ENCODE measurements around the gene IGFBPL1. TPM values are rescaled to one million over a fixed set of nuclear protein-coding genes. Genes with fewer than 3 reads are reported as not detected.

IGFBPL1 gene
- total RNA-seq, 2 donors from 2014 or later: 0.32 to 14.3 TPM

- Histone ChIP-seq H3K27ac (no peak overlapping the region), H3K4me1 (replicated peaks) (no peaks in the 10 kb centered on the region), H3K27me3 (replicated peaks; ENCODE audit: insufficient read depth) (no peaks in the 10 kb centered on the region), H3K4me3 (no peak overlapping the region), H3K36me3 (no peaks in the 10 kb centered on the region), H3K9me3 (no peaks in the 10 kb centered on the region)
- 86% methylated on average over 7 of the region's 7 CpGs for WGBS
- intact Hi-C loops (cut with DNase I): no loop called here
- DNase-seq (ENCODE audit: low spot score): no peak
- TF ChIP-seq POLR2AphosphoS5 (IDR thresholded peaks at IDR 0.05) (no peak), CTCF (IDR thresholded peaks at IDR 0.05) (no peak), POLR2A (IDR thresholded peaks at IDR 0.05) (no peak)
Measured at GRCh38 chr9:38422555-38423260, 1.5 kb downstream of the IGFBPL1 start.

- Histone ChIP-seq H3K4me3 (no peak overlapping the region), H3K27me3 (replicated peaks; ENCODE audit: insufficient read depth) (no peaks in the 10 kb centered on the region), H3K27ac (no peak overlapping the region), H3K9me3 (no peaks in the 10 kb centered on the region), H3K36me3 (no peaks in the 10 kb centered on the region), H3K4me1 (replicated peaks) (no peaks in the 10 kb centered on the region)
- TF ChIP-seq POLR2A (IDR thresholded peaks at IDR 0.05) (no peak), POLR2AphosphoS5 (IDR thresholded peaks at IDR 0.05) (no peak)
- 56% methylated on average over 9 of the region's 9 CpGs for WGBS
- intact Hi-C loops (cut with DNase I): no loop called here
- no peak for DNase-seq (ENCODE audit: low spot score)
Measured at GRCh38 chr9:38421498-38422211, 2.6 kb downstream of the IGFBPL1 start.

- Histone ChIP-seq H3K27me3 (replicated peaks; ENCODE audit: insufficient read depth) (no peaks in the 10 kb centered on the region), H3K9me3 (no peaks in the 10 kb centered on the region), H3K4me1 (replicated peaks) (no peaks in the 10 kb centered on the region), H3K36me3 (no peaks in the 10 kb centered on the region), H3K27ac (no peak overlapping the region), H3K4me3 (no peak overlapping the region)
- WGBS: 74% methylated on average over 5 of the region's 5 CpGs
- intact Hi-C loops (cut with DNase I): no loop called here
- no peak for TF ChIP-seq POLR2A (IDR thresholded peaks at IDR 0.05)
- no peak for TF ChIP-seq POLR2AphosphoS5 (IDR thresholded peaks at IDR 0.05)
- TF ChIP-seq CTCF (IDR thresholded peaks at IDR 0.05): no peak
- no peak for DNase-seq (ENCODE audit: low spot score)
Measured at GRCh38 chr9:38419181-38419580, 5.1 kb downstream of the IGFBPL1 start.

GRCh38 chr9:38418366-38418765 is 5.9 kb downstream of the IGFBPL1 start:
- Histone ChIP-seq H3K4me1 (replicated peaks) (no peaks in the 10 kb centered on the region), H3K36me3 (no peaks in the 10 kb centered on the region), H3K9me3 (no peaks in the 10 kb centered on the region), H3K27ac (no peak overlapping the region), H3K4me3 (no peak overlapping the region), H3K27me3 (replicated peaks; ENCODE audit: insufficient read depth) (no peaks in the 10 kb centered on the region)
- intact Hi-C loops (cut with DNase I): no loop called here
- WGBS: 64% methylated on average over 1 of the region's 1 CpG
- no peak for DNase-seq (ENCODE audit: low spot score)
- TF ChIP-seq CTCF (IDR thresholded peaks at IDR 0.05) (no peak), POLR2AphosphoS5 (IDR thresholded peaks at IDR 0.05) (no peak), POLR2A (IDR thresholded peaks at IDR 0.05) (no peak)

GRCh38 chr9:38417003-38417945 is 7.0 kb downstream of the IGFBPL1 start:
- Histone ChIP-seq H3K9me3 (no peaks in the 10 kb centered on the region), H3K4me3 (no peak overlapping the region), H3K4me1 (replicated peaks) (no peaks in the 10 kb centered on the region), H3K27ac (no peak overlapping the region), H3K36me3 (no peaks in the 10 kb centered on the region), H3K27me3 (replicated peaks; ENCODE audit: insufficient read depth) (no peaks in the 10 kb centered on the region)
- intact Hi-C loops (cut with DNase I): no loop called here
- no peak for DNase-seq (ENCODE audit: low spot score)
- TF ChIP-seq CTCF (IDR thresholded peaks at IDR 0.05) (peak in 2 of 4 experiments; percentile 11 to 28), POLR2AphosphoS5 (IDR thresholded peaks at IDR 0.05) (no peak)
- WGBS: 73% methylated on average over 8 of the region's 8 CpGs
